Fibroblast of lung (primary cell): ENCODE data around the gene DRC7. TPM values are rescaled to one million over a fixed set of nuclear protein-coding genes. Genes with fewer than 3 reads are reported as not detected.

ENCODE experiments used
- DNase-seq, 2 donors: peaks; one replicate each; pipeline versions ENCODE4 v3.0.0 to v3.0.0-alpha.2; 2010; ENCODE audit warnings: low read depth in 2 of 2
- H2AFZ ChIP-seq: 2 replicates; pipeline ENCODE4 v1.5.1; 2012; ENCODE audit warnings: low read length, control low read depth, inconsistent platforms
- H3K27ac ChIP-seq: 2 replicates; pipeline ENCODE4 v1.5.1; 2011; ENCODE audit warnings: low read length, control low read depth; ENCODE audit not compliant: insufficient read depth
- H3K27me3 ChIP-seq: 2 replicates; pipeline ENCODE4 v1.5.1; 2011; ENCODE audit warnings: mild to moderate bottlenecking, low read length; ENCODE audit not compliant: control insufficient read depth, insufficient read depth
- H3K36me3 ChIP-seq: 2 replicates; pipeline ENCODE4 v1.5.1; 2011; ENCODE audit warnings: low read length; ENCODE audit not compliant: control insufficient read depth, insufficient read depth
- H3K4me1 ChIP-seq: 2 replicates; pipeline ENCODE4 v1.5.1; 2011; ENCODE audit warnings: low read length; ENCODE audit not compliant: control insufficient read depth, insufficient read depth; ENCODE audit errors: extremely low read depth
- H3K4me2 ChIP-seq: 2 replicates; pipeline ENCODE4 v1.5.1; 2011; ENCODE audit warnings: low read length, control low read depth; ENCODE audit not compliant: insufficient read depth; ENCODE audit errors: extremely low read depth
- H3K4me3 ChIP-seq, 4 experiments: fragments of 200-600 bp in 1 of 4; sonication (generic) in 1 of 4; replicated peaks in 1 of 4; 2 replicates each; pipeline ENCODE4 v1.5.1; 2011 to 2016; ENCODE audit warnings: low read length in 4 of 4, low read depth in 3 of 4, mild to moderate bottlenecking in 3 of 4, control low read depth in 2 of 4, inconsistent platforms in 1 of 4, mixed read lengths in 1 of 4; ENCODE audit not compliant: insufficient read depth in 1 of 4; ENCODE audit errors: control extremely low read depth in 1 of 4
- H3K79me2 ChIP-seq: 2 replicates; pipeline ENCODE4 v1.5.1; 2012; ENCODE audit warnings: mild to moderate bottlenecking, low read length, inconsistent platforms; ENCODE audit not compliant: control insufficient read depth, insufficient read depth
- H3K9ac ChIP-seq: 2 replicates; pipeline ENCODE4 v1.5.1; 2011; ENCODE audit warnings: mild to moderate bottlenecking, low read length, control low read depth; ENCODE audit not compliant: insufficient read depth
- H3K9me3 ChIP-seq: 2 replicates; pipeline ENCODE4 v1.5.1; 2012; ENCODE audit warnings: low read depth, low read length; ENCODE audit not compliant: control insufficient read depth, insufficient read depth
- H4K20me1 ChIP-seq: 2 replicates; pipeline ENCODE4 v1.5.1; 2011; ENCODE audit warnings: low read length; ENCODE audit not compliant: control insufficient read depth, insufficient read depth; ENCODE audit errors: extremely low read depth
- CTCF ChIP-seq, 2 donors: IDR thresholded peaks in 1 of 2; conservative IDR thresholded peaks in 1 of 2; 1 replicate in 1 of 2; 2 replicates in 1 of 2; pipeline ENCODE4 v1.5.1; 2011 to 2012; ENCODE audit warnings: low read length in 2 of 2, control low read depth in 1 of 2, inconsistent platforms in 1 of 2, low read depth in 1 of 2, mild to moderate bottlenecking in 1 of 2
- EZH2 ChIP-seq: IDR thresholded peaks from 2 replicates; pipeline ENCODE4 v1.5.1; 2012; ENCODE audit warnings: low read length, control low read depth, mild to moderate bottlenecking; ENCODE audit errors: missing control alignments
- polyA plus RNA-seq, 2 donors: library from polyadenylated mRNA; depleted of rRNA in 1 of 2; stranded (reverse) in 1 of 2; unstranded in 1 of 2; fragments of >200 nt; gene quantifications; 2 replicates each; pipeline ENCODE4 v1.2.1, GENCODE V29; 2011 to 2012; ENCODE audit warnings: missing spikeins in 1 of 2
- total RNA-seq: library from RNA; depleted of rRNA; stranded (reverse); fragments of >200 nt; gene quantifications from 2 replicates; pipeline ENCODE4 v1.2.1, GENCODE V29; 2014

The DRC7 gene
- total and polyA plus RNA-seq, 2 donors (not counting 1 experiment from before 2014, with no cell fraction given) = not detected

GRCh38 chr16:57730771-57731730 lies 36.4 kb downstream of the DRC7 start:
- no peaks in the 10 kb centered on the region for H3K4me1 ChIP-seq
- H3K27ac ChIP-seq = no peak overlapping the region
- H4K20me1 ChIP-seq = no peaks in the 10 kb centered on the region
- no peaks in the 10 kb centered on the region for H3K27me3 ChIP-seq
- no peak overlapping the region for H3K4me2 ChIP-seq
- H3K9me3 ChIP-seq = no peaks in the 10 kb centered on the region
- TF ChIP-seq CTCF (conservative IDR thresholded peaks at IDR 0.05 in 1 of 2, IDR thresholded peaks at IDR 0.05 in 1 of 2; ENCODE audit: low read depth in 1 of 2, low read length in 2 of 2) (no peak), EZH2 (no peak)
- no peaks in the 10 kb centered on the region for H3K36me3 ChIP-seq
- peaks cover 1% of the 10 kb centered on the region for H3K79me2 ChIP-seq
- H3K4me3 ChIP-seq = no peak overlapping the region
- no peak for DNase-seq
- H2AFZ ChIP-seq = no peak overlapping the region
- H3K9ac ChIP-seq = no peak overlapping the region

GRCh38 chr16:57732037-57732436 lies 37.4 kb downstream of the DRC7 start:
- Histone ChIP-seq H3K79me2 (peaks cover 1% of the 10 kb centered on the region), H3K36me3 (no peaks in the 10 kb centered on the region), H3K9me3 (no peaks in the 10 kb centered on the region), H3K4me3 (no peak overlapping the region), H3K9ac (no peak overlapping the region), H3K27ac (no peak overlapping the region), H3K27me3 (no peaks in the 10 kb centered on the region), H3K4me2 (no peak overlapping the region), H4K20me1 (no peaks in the 10 kb centered on the region), H3K4me1 (peaks cover 7% of the 10 kb centered on the region), H2AFZ (no peak overlapping the region)
- peak in 1 of 2 donors; percentile 74 for DNase-seq
- no peak for TF ChIP-seq CTCF (conservative IDR thresholded peaks at IDR 0.05 in 1 of 2, IDR thresholded peaks at IDR 0.05 in 1 of 2; ENCODE audit: low read depth in 1 of 2, low read length in 2 of 2)
- no peak for TF ChIP-seq EZH2

- no peak for DNase-seq
- no peaks in the 10 kb centered on the region for H3K9me3 ChIP-seq
- H3K36me3 ChIP-seq = no peaks in the 10 kb centered on the region
- no peak overlapping the region for H3K4me2 ChIP-seq
- no peak overlapping the region for H3K9ac ChIP-seq
- TF ChIP-seq EZH2 = no peak
- no peak for TF ChIP-seq CTCF (conservative IDR thresholded peaks at IDR 0.05 in 1 of 2, IDR thresholded peaks at IDR 0.05 in 1 of 2; ENCODE audit: low read depth in 1 of 2, low read length in 2 of 2)
- no peaks in the 10 kb centered on the region for H4K20me1 ChIP-seq
- peaks cover 1% of the 10 kb centered on the region for H3K79me2 ChIP-seq
- no peak overlapping the region for H3K27ac ChIP-seq
- peaks cover 12% of the 10 kb centered on the region for H3K4me1 ChIP-seq
- H2AFZ ChIP-seq = no peak overlapping the region
- no peaks in the 10 kb centered on the region for H3K27me3 ChIP-seq
- no peak overlapping the region for H3K4me3 ChIP-seq
Measured at GRCh38 chr16:57732714-57733113, 38.1 kb downstream of the DRC7 start.
